Activated CD4-positive, alpha-beta T cell treated with anti-CD3 and anti-CD28 coated beads, Interleukin-2, amount 10 ng/mL, durations not matched to agents 24 days and 14 days (primary cell): ENCODE results near the gene MADD. TPM values are rescaled to one million over a fixed set of nuclear protein-coding genes. Genes with fewer than 3 reads are reported as not detected.

Experiments used
- DNase-seq: peaks from one replicate; pipeline ENCODE4 v3.0.0; 2022
- H3K27ac Mint-ChIP-seq: one replicate; pipeline ENCODE4 v1.8.0; 2022; ENCODE audit warnings: mild to moderate bottlenecking, mixed read lengths
- H3K27me3 Mint-ChIP-seq: one replicate; pipeline ENCODE4 v1.8.0; 2022; ENCODE audit warnings: mixed read lengths
- H3K36me3 Mint-ChIP-seq: one replicate; pipeline ENCODE4 v1.8.0; 2022; ENCODE audit warnings: low read depth, mild to moderate bottlenecking, mixed read lengths
- H3K4me1 Mint-ChIP-seq: one replicate; pipeline ENCODE4 v1.8.0; 2021; ENCODE audit warnings: mixed read lengths
- H3K4me3 Mint-ChIP-seq: one replicate; pipeline ENCODE4 v1.8.0; 2022; ENCODE audit warnings: mild to moderate bottlenecking, moderate library complexity, mixed read lengths
- H3K9me3 Mint-ChIP-seq: one replicate; pipeline ENCODE4 v1.8.0; 2021; ENCODE audit warnings: mixed read lengths
- intact Hi-C: fragments of 100-400 bp; cut with micrococcal nuclease; formaldehyde crosslinking; loops from one replicate; pipeline ENCODE4 v1.15.1; 2023
- total RNA-seq: library from RNA; stranded (reverse); gene quantifications from 2 replicates; pipeline ENCODE4 v1.2.3, GENCODE V29; 2022

Gene MADD
- total RNA-seq, 1 donor from 2014 or later = 78.5 TPM

DNA sequence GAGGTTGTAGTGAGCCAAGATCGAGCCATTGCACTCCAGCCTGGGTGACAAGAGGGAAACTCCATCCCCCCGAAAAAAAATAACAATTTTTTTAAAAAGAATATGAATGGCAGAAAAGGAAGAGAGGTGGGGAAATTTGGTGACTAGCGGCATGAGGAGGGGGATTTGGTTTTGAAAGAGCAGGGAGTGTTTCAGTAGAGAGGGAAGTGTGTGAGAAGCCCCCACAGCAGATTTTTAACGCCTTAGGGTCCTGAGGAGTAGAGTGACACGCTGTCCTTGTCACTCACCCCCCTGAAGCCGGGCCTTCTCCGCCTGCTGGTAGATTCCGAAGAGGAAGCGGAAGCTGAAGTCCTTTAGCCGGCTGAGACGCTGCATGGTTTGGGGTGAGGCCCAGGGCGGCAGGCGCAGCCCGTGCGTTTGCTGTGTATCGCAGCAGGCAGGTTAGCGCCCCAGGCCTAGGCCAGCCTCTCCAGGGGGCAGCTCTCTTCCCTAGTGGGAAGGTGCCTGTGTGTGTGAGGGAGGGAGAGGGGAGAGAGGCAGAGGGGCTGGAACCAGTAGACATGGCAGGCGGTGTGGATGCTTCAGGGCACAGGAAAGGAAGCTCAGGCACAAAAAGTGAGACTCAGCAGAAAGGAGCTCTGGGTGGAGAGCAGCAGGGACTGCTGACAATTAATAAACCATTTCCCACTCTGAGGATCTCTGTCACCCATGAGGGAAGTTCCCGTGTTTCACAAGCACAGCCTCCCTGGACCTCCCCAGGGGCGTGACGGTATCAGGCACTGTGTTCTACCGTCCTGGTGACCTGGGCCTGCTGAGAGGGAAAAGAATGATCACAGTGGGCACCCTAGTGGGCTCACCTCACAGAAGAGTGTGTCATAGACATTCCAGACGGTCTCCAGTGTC lies 25.2 kb upstream of the MADD start:
- Mint-ChIP-seq H3K36me3 (peaks cover 55% of the 10 kb centered on the region), H3K27me3 (no peaks in the 10 kb centered on the region), H3K9me3 (no peaks in the 10 kb centered on the region), H3K4me1 (peaks cover 26% of the 10 kb centered on the region), H3K4me3 (no peak overlapping the region), H3K27ac (no peak overlapping the region)
- no peak for DNase-seq
- intact Hi-C loops = loop anchor here (5.0 kb wide), 1 partner anchor 307 kb away; the partner anchor contains the start of gene CSTPP1

- no peak for DNase-seq
- Mint-ChIP-seq H3K27ac (no peak overlapping the region), H3K27me3 (no peaks in the 10 kb centered on the region), H3K9me3 (no peaks in the 10 kb centered on the region), H3K4me3 (no peak overlapping the region), H3K36me3 (peaks cover 44% of the 10 kb centered on the region), H3K4me1 (peaks cover 25% of the 10 kb centered on the region)
- intact Hi-C loops = loop anchor here (5.0 kb wide), 1 partner anchor 308 kb away; the partner anchor contains the start of gene CSTPP1
Observed at GRCh38 chr11:47245611-47246357, 24.1 kb upstream of the MADD start.

GRCh38 chr11:47247502-47247901 lies 22.4 kb upstream of the MADD start:
- intact Hi-C loops = loop anchor here (5.0 kb wide), 1 partner anchor 310 kb away; the partner anchor contains the start of gene CSTPP1
- H3K27ac Mint-ChIP-seq = no peak overlapping the region
- H3K27me3 Mint-ChIP-seq = no peaks in the 10 kb centered on the region
- peaks cover 14% of the 10 kb centered on the region for H3K4me1 Mint-ChIP-seq
- no peaks in the 10 kb centered on the region for H3K9me3 Mint-ChIP-seq
- no peak for DNase-seq
- peak overlapping the region; percentile 98 for H3K4me3 Mint-ChIP-seq
- peaks cover 29% of the 10 kb centered on the region for H3K36me3 Mint-ChIP-seq

- Mint-ChIP-seq H3K9me3 (no peaks in the 10 kb centered on the region), H3K36me3 (peaks cover 24% of the 10 kb centered on the region), H3K27me3 (no peaks in the 10 kb centered on the region), H3K4me3 (peak overlapping the region; percentile 98), H3K27ac (peak overlapping the region; percentile 98), H3K4me1 (peaks cover 14% of the 10 kb centered on the region)
- intact Hi-C loops = loop anchor here (1.0 to 5.0 kb wide), 4 partner anchors 21 to 311 kb away; partner anchors contain the start of gene CSTPP1
- DNase-seq = no peak
Observed at GRCh38 chr11:47248304-47248663, 21.6 kb upstream of the MADD start.

GRCh38 chr11:47248664-47249377 lies 21.1 kb upstream of the MADD start, which contains the start of gene ACP2:
ACP2 (minus strand) TSS chr11:47248814; CDS start chr11:47248789, 25 bp downstream.
- peak within 1 kb of the TSS; percentile 98 for H3K27ac Mint-ChIP-seq
- H3K27me3 Mint-ChIP-seq = no peaks in the 10 kb centered on the region
- peak; percentile 96 for DNase-seq
- no peaks in the 10 kb centered on the region for H3K9me3 Mint-ChIP-seq
- peaks cover 19% of the 10 kb centered on the region for H3K36me3 Mint-ChIP-seq
- peaks cover 14% of the 10 kb centered on the region for H3K4me1 Mint-ChIP-seq
- peak within 1 kb of the TSS; percentile 98 for H3K4me3 Mint-ChIP-seq
- intact Hi-C loops = loop anchor here (1.0 to 5.0 kb wide), 4 partner anchors 20 to 312 kb away; partner anchors contain the start of gene CSTPP1

GRCh38 chr11:47249378-47249715 lies 20.6 kb upstream of the MADD start:
- Mint-ChIP-seq H3K9me3 (no peaks in the 10 kb centered on the region), H3K4me1 (peaks cover 14% of the 10 kb centered on the region), H3K36me3 (peaks cover 18% of the 10 kb centered on the region), H3K27ac (peak overlapping the region; percentile 98), H3K4me3 (peak overlapping the region; percentile 98), H3K27me3 (no peaks in the 10 kb centered on the region)
- intact Hi-C loops = loop anchor here (5.0 kb wide), 1 partner anchor 312 kb away; the partner anchor contains the start of gene CSTPP1
- no peak for DNase-seq

GRCh38 chr11:47251751-47252150 lies 18.2 kb upstream of the MADD start:
- H3K4me3 Mint-ChIP-seq = no peak overlapping the region
- H3K9me3 Mint-ChIP-seq = no peaks in the 10 kb centered on the region
- no peak overlapping the region for H3K27ac Mint-ChIP-seq
- H3K4me1 Mint-ChIP-seq = peaks cover 16% of the 10 kb centered on the region
- no peak for DNase-seq
- H3K36me3 Mint-ChIP-seq = peaks cover 5% of the 10 kb centered on the region
- intact Hi-C loops = no loop called here
- H3K27me3 Mint-ChIP-seq = no peaks in the 10 kb centered on the region

- peaks cover 2% of the 10 kb centered on the region for H3K36me3 Mint-ChIP-seq
- H3K4me1 Mint-ChIP-seq = peaks cover 12% of the 10 kb centered on the region
- H3K9me3 Mint-ChIP-seq = no peaks in the 10 kb centered on the region
- no peak for DNase-seq
- intact Hi-C loops = no loop called here
- no peak overlapping the region for H3K4me3 Mint-ChIP-seq
- no peaks in the 10 kb centered on the region for H3K27me3 Mint-ChIP-seq
- H3K27ac Mint-ChIP-seq = no peak overlapping the region
Observed at GRCh38 chr11:47253660-47254059, 16.3 kb upstream of the MADD start.

GRCh38 chr11:47254386-47254785 lies 15.5 kb upstream of the MADD start:
- H3K4me1 Mint-ChIP-seq = peaks cover 13% of the 10 kb centered on the region
- H3K36me3 Mint-ChIP-seq = peaks cover 2% of the 10 kb centered on the region
- no peaks in the 10 kb centered on the region for H3K9me3 Mint-ChIP-seq
- DNase-seq = no peak
- no peaks in the 10 kb centered on the region for H3K27me3 Mint-ChIP-seq
- no peak overlapping the region for H3K4me3 Mint-ChIP-seq
- intact Hi-C loops = no loop called here
- H3K27ac Mint-ChIP-seq = no peak overlapping the region

DNA sequence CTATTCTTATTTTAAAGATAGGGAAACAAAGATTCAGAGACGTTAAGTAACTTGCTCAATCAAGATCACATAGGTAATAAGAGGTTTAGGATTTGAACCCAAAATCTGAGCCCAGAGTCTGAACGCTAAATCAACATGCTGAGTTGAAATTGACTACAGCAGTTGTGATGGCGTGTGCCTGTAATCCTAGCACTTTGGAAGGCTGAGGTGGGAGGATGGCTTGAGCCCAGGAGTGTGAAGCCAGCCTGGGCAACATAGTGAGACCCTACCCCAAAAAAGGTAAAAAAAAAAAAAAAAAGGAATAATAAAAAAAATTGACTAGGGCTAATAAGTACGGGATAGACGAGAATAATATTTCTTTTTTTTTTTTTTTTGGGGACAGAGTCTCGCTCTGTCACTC lies 13.6 kb upstream of the MADD start:
- Mint-ChIP-seq H3K9me3 (no peaks in the 10 kb centered on the region), H3K36me3 (peaks cover 2% of the 10 kb centered on the region), H3K4me1 (peaks cover 11% of the 10 kb centered on the region), H3K27me3 (no peaks in the 10 kb centered on the region), H3K4me3 (no peak overlapping the region), H3K27ac (no peak overlapping the region)
- no peak for DNase-seq
- intact Hi-C loops = no loop called here

GRCh38 chr11:47257177-47257516 lies 12.8 kb upstream of the MADD start:
- Mint-ChIP-seq H3K27ac (no peak overlapping the region), H3K36me3 (peaks cover 2% of the 10 kb centered on the region)

GRCh38 chr11:47257517-47258316 lies 12.2 kb upstream of the MADD start, which contains the start of gene NR1H3:
NR1H3 (plus strand) TSS chr11:47257996; CDS start chr11:47259217, 1,221 bp downstream.
- Mint-ChIP-seq H3K27ac (no peak within 1 kb of the TSS), H3K4me3 (no peak within 1 kb of the TSS), H3K27me3 (no peaks in the 10 kb centered on the region), H3K36me3 (peaks cover 2% of the 10 kb centered on the region), H3K9me3 (no peaks in the 10 kb centered on the region), H3K4me1 (peaks cover 11% of the 10 kb centered on the region)
- DNase-seq = no peak
- intact Hi-C loops = no loop called here

More at GRCh38 chr11:47257177-47257516, 12.8 kb upstream of the MADD start:
- intact Hi-C loops = no loop called here
- Mint-ChIP-seq H3K9me3 (no peaks in the 10 kb centered on the region), H3K4me3 (no peak overlapping the region), H3K27me3 (no peaks in the 10 kb centered on the region), H3K4me1 (peaks cover 11% of the 10 kb centered on the region)
- DNase-seq = no peak
